ENCODE measurements around the gene GDAP2. TPM values are rescaled to one million over a fixed set of nuclear protein-coding genes. Genes with fewer than 3 reads are reported as not detected.

The GDAP2 gene
- total RNA-seq, 2 donors from 2014 or later, result 21.5 to 31.9 TPM

DNA sequence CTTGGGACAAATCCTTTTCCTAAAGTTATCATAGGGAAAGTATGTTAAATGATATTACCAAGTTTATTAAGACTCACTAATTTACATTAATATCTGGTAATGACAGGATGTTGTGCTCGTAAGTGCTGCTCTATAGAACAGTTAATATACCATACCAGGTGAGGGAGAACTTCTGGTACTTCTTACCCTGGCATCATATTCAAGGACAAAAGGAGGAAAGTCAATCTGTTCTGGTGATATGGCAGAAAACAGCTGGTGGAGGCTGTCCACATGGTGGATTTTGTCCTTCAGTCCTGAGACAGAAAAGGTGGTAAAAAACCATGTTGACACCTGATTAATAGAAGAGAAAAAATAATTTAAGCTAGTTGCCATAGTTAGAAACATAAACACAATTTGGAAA lies 51.6 kb downstream of the GDAP2 start:
- no peaks in the 10 kb centered on the region for H3K4me1 ChIP-seq
- DNase-seq, result no peak
- H3K4me3 ChIP-seq, result no peak overlapping the region
- peaks cover 10% of the 10 kb centered on the region for H3K36me3 ChIP-seq
- intact Hi-C loops (cut with DNase I), result no loop called here
- TF ChIP-seq, protein P1, sequence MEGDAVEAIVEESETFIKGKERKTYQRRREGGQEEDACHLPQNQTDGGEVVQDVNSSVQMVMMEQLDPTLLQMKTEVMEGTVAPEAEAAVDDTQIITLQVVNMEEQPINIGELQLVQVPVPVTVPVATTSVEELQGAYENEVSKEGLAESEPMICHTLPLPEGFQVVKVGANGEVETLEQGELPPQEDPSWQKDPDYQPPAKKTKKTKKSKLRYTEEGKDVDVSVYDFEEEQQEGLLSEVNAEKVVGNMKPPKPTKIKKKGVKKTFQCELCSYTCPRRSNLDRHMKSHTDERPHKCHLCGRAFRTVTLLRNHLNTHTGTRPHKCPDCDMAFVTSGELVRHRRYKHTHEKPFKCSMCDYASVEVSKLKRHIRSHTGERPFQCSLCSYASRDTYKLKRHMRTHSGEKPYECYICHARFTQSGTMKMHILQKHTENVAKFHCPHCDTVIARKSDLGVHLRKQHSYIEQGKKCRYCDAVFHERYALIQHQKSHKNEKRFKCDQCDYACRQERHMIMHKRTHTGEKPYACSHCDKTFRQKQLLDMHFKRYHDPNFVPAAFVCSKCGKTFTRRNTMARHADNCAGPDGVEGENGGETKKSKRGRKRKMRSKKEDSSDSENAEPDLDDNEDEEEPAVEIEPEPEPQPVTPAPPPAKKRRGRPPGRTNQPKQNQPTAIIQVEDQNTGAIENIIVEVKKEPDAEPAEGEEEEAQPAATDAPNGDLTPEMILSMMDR (IDR thresholded peaks at IDR 0.05), result no peak
- no peaks in the 10 kb centered on the region for H3K9me3 ChIP-seq
- no peaks in the 10 kb centered on the region for H3K27me3 ChIP-seq
- no peak overlapping the region for H3K9ac ChIP-seq (ENCODE audit: low read depth in 2 of 2, low read length in 2 of 2)
- no peak overlapping the region for H3K27ac ChIP-seq

DNA sequence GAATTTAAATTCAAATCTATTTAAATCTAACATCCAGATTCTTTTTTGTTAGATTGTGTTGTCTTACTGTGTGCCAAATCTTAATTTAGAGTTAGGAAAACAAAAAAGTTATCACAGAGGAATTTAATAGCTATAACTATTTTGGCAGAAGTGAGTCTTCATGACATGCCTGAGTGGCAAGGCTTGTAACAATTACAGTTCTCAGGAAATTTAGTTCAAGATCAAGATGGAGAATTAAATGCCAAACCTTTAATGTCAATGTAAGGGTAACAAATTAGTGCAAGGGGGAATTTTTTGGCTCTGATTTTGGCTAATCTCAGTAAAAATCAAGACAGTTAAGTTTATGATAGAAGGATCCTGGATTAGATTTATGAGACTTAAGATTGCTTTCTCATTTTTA lies 58.4 kb downstream of the GDAP2 start:
- TF ChIP-seq, protein P1 (IDR thresholded peaks at IDR 0.05), result no peak
- DNase-seq, result no peak
- Histone ChIP-seq H3K4me1 (no peaks in the 10 kb centered on the region), H3K9me3 (no peaks in the 10 kb centered on the region), H3K4me3 (no peak overlapping the region), H3K36me3 (peaks cover 13% of the 10 kb centered on the region), H3K27ac (no peak overlapping the region), H3K9ac (ENCODE audit: low read depth in 2 of 2, low read length in 2 of 2) (no peak overlapping the region), H3K27me3 (no peaks in the 10 kb centered on the region)
- intact Hi-C loops (cut with DNase I), result no loop called here

GRCh38 chr1:117861694-117862093 lies 67.7 kb downstream of the GDAP2 start:
- Histone ChIP-seq H3K9ac (ENCODE audit: low read depth in 2 of 2, low read length in 2 of 2) (no peak overlapping the region), H3K4me3 (no peak overlapping the region), H3K9me3 (no peaks in the 10 kb centered on the region), H3K4me1 (no peaks in the 10 kb centered on the region), H3K27me3 (no peaks in the 10 kb centered on the region), H3K36me3 (no peaks in the 10 kb centered on the region), H3K27ac (no peak overlapping the region)
- TF ChIP-seq, protein P1 (IDR thresholded peaks at IDR 0.05), result no peak
- intact Hi-C loops (cut with DNase I), result no loop called here
- no peak for DNase-seq

- Histone ChIP-seq H3K9ac (ENCODE audit: low read depth in 2 of 2, low read length in 2 of 2) (no peak overlapping the region), H3K4me1 (no peaks in the 10 kb centered on the region), H3K36me3 (no peaks in the 10 kb centered on the region), H3K27me3 (no peaks in the 10 kb centered on the region), H3K9me3 (no peaks in the 10 kb centered on the region), H3K4me3 (no peak overlapping the region), H3K27ac (no peak overlapping the region)
- TF ChIP-seq, protein P1 (IDR thresholded peaks at IDR 0.05), result no peak
- DNase-seq, result no peak
- intact Hi-C loops (cut with DNase I), result no loop called here
Observed at GRCh38 chr1:117860896-117861610, 68.4 kb downstream of the GDAP2 start.

- Histone ChIP-seq H3K9ac (ENCODE audit: low read depth in 2 of 2, low read length in 2 of 2) (no peak overlapping the region), H3K36me3 (no peaks in the 10 kb centered on the region), H3K4me1 (no peaks in the 10 kb centered on the region), H3K4me3 (no peak overlapping the region), H3K27ac (no peak overlapping the region), H3K9me3 (no peaks in the 10 kb centered on the region), H3K27me3 (no peaks in the 10 kb centered on the region)
- intact Hi-C loops (cut with DNase I), result no loop called here
- no peak for DNase-seq
- TF ChIP-seq, protein P1 (IDR thresholded peaks at IDR 0.05), result no peak
Observed at GRCh38 chr1:117859901-117860300, 69.5 kb downstream of the GDAP2 start.

Data from colonic mucosa (tissue), 4 donors.